ENCODE results near the gene SLC25A21.

The SLC25A21 gene

GRCh38 chr14:36658123-36659009, 514.0 kb downstream of the SLC25A21 start:
- no peak for DNase-seq

DNA sequence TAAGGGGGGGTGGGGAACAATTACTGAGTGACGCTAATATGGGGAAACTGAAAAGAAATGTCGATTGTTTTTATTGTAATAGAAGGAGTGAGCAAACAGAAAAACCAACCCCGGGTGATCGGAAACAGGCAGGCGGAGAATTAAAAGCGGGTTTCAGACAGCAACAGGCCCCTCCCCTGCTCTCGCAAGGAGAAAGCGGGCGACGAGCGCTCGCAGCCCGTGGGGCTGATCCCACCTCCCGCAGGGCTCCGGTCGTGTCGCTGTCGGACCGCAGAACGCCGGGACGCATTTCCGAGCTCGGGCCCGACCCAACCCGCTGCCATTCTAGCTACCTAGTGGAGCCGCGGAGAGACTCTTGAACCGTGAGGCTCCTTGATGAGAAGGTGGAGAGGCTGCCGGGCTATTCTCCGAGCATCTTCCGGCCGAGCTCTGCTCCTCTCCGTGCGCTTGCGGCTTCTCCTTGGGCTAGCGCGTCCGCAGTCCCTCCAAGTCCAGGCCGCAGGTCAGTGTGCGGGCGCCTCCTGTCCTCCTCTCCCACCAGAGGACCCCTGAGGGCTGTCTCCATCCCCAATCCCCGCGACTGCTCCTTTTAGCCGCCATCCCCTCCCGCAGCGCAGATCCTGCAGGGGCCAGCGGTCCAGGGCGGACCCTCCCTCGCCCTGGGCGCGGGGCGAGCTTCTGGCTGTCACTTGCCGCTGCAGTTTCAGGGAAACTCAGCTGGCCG, 514.8 kb downstream of the SLC25A21 start:
- no peak for DNase-seq

- no peak for DNase-seq
Measured at GRCh38 chr14:36656687-36657398, 515.6 kb downstream of the SLC25A21 start.

- peak in 1 of 2 experiments; percentile 47 for DNase-seq
Measured at GRCh38 chr14:36655963-36656686, 516.3 kb downstream of the SLC25A21 start.

- no peak for DNase-seq
Measured at GRCh38 chr14:36655571-36655962, 516.8 kb downstream of the SLC25A21 start.

GRCh38 chr14:36654794-36655381, 517.5 kb downstream of the SLC25A21 start:
- no peak for DNase-seq

GRCh38 chr14:36653962-36654793, 518.2 kb downstream of the SLC25A21 start:
- no peak for DNase-seq

GRCh38 chr14:36653413-36653812, 519.0 kb downstream of the SLC25A21 start:
- no peak for DNase-seq

DNA sequence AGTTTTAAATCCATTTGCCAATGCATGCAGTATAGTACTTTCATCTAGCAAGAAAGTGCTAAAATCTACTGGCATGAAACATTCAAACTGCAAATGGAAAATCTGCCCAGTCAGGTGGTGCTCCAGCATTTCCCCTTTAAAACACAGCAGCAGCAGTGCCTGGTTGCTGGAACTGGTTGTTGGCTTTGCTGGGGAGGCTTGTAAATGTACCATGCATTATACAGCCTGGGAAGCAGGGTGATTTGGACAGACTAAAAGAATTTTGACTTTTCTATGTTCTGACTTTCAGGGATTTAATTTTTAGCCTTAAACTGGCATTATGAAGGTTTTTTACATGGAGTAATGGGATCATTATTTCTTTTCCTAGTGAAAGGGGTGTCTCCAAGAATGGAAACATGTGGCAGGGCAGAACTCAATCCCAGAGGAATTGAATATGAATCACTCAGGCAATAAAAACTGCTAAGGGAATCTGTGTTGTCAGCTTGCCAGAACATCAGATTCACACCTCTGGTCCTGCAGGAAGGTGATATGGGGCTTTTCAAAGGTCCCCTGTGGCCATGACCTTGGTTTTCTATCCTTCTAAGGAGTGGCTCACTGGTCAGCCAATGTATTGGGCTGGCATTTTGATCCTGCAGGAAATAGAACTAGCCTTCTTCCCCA, 519.7 kb downstream of the SLC25A21 start:
- no peak for DNase-seq

DNA sequence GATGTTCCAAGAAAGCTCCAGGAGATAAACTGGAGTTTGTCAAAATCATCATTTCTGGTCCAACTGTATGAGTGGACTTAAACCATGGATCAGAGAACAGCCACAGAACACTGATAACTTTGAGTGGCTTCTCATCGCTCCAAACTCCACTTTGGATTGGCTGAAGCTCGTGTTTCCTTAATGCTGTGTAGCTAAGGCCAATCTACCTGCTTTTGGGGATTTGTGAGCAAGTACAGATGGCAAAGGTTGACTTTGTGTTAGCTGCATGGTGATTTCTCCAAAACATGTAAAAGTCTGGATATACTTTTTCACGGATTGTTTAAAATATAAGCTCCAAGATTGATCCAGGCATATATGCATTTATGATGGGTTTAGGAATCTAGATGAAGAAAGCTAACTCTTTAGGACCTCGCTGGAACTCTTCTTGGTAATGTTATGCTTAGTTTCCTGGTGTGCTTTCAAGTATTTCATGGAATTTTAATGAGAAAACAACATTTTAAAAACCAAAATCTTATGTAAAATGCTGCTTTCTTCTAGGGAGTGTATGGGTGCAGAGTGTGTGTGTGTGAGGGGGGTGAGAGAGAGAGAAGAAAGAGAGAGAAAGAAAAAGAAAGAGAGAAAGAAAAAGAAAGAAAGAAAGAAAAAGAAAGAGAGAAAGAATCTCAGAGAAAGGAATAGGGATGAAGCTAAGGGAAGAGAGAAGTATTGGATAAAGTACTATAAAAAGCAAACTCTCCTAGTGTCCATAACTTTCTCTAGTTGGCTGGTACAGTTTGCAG, 522.3 kb downstream of the SLC25A21 start:
- DNase-seq = no peak

GRCh38 chr14:36647824-36648753, 524.3 kb downstream of the SLC25A21 start:
- DNase-seq = no peak

GRCh38 chr14:36647417-36647823, 525.0 kb downstream of the SLC25A21 start:
- DNase-seq = no peak

DNA sequence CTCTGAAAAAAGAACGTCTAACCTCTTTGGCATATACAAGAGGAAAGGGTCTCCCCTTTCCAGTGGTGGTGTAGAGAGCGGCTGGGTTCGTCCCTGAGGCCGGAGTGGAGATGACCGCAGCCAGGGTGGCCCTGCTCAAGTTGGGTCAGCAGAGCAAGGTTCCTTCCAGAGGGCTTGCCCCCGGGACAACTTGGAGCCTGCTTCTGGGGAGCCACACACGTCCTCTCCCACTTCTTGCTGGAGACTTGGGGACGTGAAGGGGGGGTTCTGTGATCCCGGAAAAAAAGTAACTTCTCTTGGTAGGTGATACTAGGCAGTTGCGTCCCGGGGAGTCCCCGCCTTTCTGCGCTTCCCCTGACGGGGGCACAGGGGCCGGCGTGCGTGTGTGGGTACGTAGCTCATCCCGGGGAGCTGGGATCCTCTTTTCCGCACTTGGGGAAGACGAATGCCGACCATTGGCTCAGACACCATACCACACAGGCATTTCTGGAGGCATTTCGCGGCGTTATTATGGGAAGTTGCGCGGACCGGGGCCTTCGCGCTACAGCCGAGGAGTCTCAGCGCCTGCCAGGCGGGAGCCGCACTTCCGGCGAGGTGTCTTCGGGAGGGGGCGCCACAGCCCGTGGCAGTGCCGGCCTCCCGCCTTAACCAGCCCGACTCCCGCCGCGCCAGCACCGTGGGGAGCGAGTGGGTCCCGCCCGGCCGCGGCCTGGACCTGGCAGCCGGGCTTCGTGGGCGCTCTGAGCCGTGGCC, 525.6 kb downstream of the SLC25A21 start:
- DNase-seq = no peak

GRCh38 chr14:36633580-36633979, 538.8 kb downstream of the SLC25A21 start:
- DNase-seq = no peak

Data from activated CD4-positive, alpha-beta T cell treated with anti-CD3 and anti-CD28 coated beads, Interleukin-2, amount 50 U/mL, for 48 hours (primary cell).